AG04450 (cell line): Measurements from ENCODE around the gene CHMP5. TPM values are rescaled to one million over a fixed set of nuclear protein-coding genes. Genes with fewer than 3 reads are reported as not detected.

Experiments
- CTCF ChIA-PET: fragments of 300-600, 350-600 bp; formaldehyde crosslinking; extraction: SDS; loops from one replicate; lab custom pipeline; 2022; ENCODE audit warnings: antibody characterized with exemption, inconsistent platforms; lab: Charles Lee
- POLR2A ChIA-PET: fragments of 350-600 bp; formaldehyde crosslinking; extraction: SDS; loops from one replicate; lab custom pipeline; 2021; ENCODE audit warnings: antibody characterized with exemption, inconsistent platforms; lab: Yijun Ruan, JAX
- DNase-seq: peaks from one replicate; pipeline ENCODE4 v3.0.0-alpha.2; 2011; ENCODE audit warnings: low read depth, low spot score
- H3K27ac ChIP-seq: one replicate; pipeline ENCODE4 v1.5.1; 2012; ENCODE audit warnings: low read depth, low read length, control low read depth
- H3K27me3 ChIP-seq: one replicate; pipeline ENCODE4 v1.6.0; 2012; ENCODE audit warnings: low read length; ENCODE audit not compliant: control insufficient read depth, insufficient read depth
- H3K4me3 ChIP-seq: 2 replicates; pipeline ENCODE4 v1.5.1; 2011; ENCODE audit warnings: mild to moderate bottlenecking, low read depth, low read length, control low read depth
- H3K9me3 ChIP-seq: 2 replicates; pipeline ENCODE4 v1.5.1; 2012; ENCODE audit warnings: low read length; ENCODE audit not compliant: control insufficient read depth, insufficient read depth
- polyA plus RNA-seq: library from polyadenylated mRNA; depleted of rRNA; stranded (reverse); fragments of >200 nt; gene quantifications from 2 replicates; pipeline ENCODE4 v1.2.3, GENCODE V29; 2011
- TF ChIP-seq, protein P1 (sequence below): IDR thresholded peaks from 2 replicates; pipeline ENCODE4 v1.5.1; 2011; ENCODE audit warnings: low read depth, low read length, control low read depth, inconsistent platforms

Gene CHMP5
- polyA plus RNA-seq, 1 experiment: 144 TPM

DNA sequence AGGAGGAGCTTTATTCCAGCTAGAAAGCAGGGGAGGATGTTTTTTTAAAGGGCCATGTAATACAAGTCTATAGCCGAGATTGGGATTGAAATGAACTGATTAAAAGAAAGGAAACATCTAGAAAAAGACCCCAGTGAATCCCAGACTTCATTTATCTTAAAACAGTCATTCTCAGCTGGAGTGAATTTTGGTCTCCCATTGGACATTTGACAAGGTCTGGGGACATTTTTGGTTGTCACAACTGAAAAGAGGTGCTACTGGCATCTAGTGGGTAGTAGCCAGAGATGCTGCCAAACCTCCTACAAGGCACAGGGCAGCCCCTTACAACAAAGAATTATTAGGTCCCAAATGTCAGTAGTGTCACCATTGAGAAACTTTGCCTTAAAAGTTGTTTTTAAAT, 41.2 kb upstream of the CHMP5 start:
- Histone ChIP-seq H3K4me3 (no peak overlapping the region), H3K9me3 (no peaks in the 10 kb centered on the region), H3K27ac (no peak overlapping the region), H3K27me3 (no peaks in the 10 kb centered on the region)
- ChIA-PET CTCF (interaction anchor here (0.7 to 1.1 kb wide), 6 partner anchors 10 to 645 kb away, joined by 3 to 5 read pairs (median 3); no protein-coding TSS in a partner anchor), POLR2A (interaction anchor here (0.7 kb wide), 1 partner anchor 62 kb away, joined by 8 read pairs; no protein-coding TSS in a partner anchor)
- no peak for DNase-seq
- TF ChIP-seq, protein P1, sequence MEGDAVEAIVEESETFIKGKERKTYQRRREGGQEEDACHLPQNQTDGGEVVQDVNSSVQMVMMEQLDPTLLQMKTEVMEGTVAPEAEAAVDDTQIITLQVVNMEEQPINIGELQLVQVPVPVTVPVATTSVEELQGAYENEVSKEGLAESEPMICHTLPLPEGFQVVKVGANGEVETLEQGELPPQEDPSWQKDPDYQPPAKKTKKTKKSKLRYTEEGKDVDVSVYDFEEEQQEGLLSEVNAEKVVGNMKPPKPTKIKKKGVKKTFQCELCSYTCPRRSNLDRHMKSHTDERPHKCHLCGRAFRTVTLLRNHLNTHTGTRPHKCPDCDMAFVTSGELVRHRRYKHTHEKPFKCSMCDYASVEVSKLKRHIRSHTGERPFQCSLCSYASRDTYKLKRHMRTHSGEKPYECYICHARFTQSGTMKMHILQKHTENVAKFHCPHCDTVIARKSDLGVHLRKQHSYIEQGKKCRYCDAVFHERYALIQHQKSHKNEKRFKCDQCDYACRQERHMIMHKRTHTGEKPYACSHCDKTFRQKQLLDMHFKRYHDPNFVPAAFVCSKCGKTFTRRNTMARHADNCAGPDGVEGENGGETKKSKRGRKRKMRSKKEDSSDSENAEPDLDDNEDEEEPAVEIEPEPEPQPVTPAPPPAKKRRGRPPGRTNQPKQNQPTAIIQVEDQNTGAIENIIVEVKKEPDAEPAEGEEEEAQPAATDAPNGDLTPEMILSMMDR: 0 out of 2 replicates have a peak, but pooled peaks have one; percentile 2

DNA sequence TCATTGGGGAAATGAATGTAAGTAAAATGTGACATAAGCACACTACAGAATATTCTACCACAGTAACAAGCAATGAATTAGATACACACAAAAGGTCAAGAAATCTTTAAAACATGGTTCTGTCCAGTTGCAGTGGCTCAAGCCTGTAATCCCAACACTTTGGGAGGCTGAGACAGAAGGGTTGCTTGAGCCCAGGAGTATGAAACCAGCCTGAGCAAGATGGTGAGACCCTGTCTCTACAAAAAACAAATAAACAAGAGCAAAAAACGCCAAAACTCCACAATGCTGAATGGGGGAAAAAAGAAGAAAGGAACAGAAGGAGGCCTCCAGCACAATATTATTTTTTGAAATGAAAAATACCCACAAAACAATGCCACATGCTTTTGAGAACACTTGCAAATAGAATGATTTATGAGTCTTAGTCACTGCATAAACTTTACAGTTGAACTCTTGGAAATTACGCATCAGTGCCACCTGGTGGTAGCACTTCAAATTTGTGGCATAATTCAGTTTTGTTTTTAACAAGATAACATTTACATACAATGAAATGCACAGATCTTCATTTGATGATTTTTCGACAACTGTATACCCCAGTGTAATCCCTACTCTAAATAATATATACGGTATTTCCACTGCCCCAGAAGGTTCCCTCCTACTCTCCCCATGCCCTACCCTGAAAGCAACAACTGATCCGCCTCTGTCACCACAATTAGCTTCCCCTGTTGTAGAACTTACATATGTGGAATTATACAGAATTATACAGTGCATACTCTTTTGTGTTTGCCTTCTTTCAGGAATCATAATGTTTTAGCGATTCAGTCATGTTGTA, 39.3 kb upstream of the CHMP5 start:
- Histone ChIP-seq H3K27me3 (no peaks in the 10 kb centered on the region), H3K27ac (no peak overlapping the region), H3K9me3 (no peaks in the 10 kb centered on the region), H3K4me3 (no peak overlapping the region)
- TF ChIP-seq, protein P1: peak; percentile 65
- CTCF ChIA-PET: interaction anchor here (0.5 to 2.6 kb wide), 29 partner anchors 11 to 181 kb away, joined by 3 to 52 read pairs (median 4); partner anchors contain the start of genes B4GALT1 and SMU1
- peak; percentile 64 for DNase-seq
- POLR2A ChIA-PET: interaction anchor here (0.8 to 1.5 kb wide), 6 partner anchors 38 to 201 kb away, joined by 3 to 7 read pairs (median 3); partner anchors contain the start of genes BAG1, CHMP5, DNAJA1 and SMU1

DNA sequence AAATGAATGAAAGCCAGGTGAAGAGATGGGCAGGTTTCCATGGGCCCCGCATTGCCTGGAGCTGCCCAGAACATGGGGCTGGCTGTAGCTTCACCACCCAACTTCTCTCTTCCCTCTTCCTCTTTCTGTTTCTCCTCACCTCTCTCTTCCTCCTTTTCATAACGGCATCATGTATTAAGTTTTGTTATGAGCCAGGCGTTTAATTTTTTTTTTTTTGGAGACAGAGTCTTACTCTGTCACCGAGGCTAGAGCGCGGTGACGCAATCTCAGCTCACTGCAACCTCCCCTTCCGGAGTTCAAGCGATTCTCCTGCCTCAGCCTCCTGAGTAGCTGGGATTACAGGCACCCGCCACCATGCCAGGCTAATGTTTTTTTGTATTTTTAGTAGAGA, 37.8 kb upstream of the CHMP5 start:
- no peak overlapping the region for H3K27ac ChIP-seq
- no peak for DNase-seq
- H3K9me3 ChIP-seq: no peaks in the 10 kb centered on the region
- ChIA-PET POLR2A (interaction anchor here (0.6 to 1.5 kb wide), 4 partner anchors 66 to 202 kb away, joined by 3 to 9 read pairs (median 4); partner anchors contain the start of gene DNAJA1), CTCF (interaction anchor here (1.0 to 2.6 kb wide), 12 partner anchors 9 to 183 kb away, joined by 3 to 52 read pairs (median 8); partner anchors contain the start of gene B4GALT1)
- TF ChIP-seq, protein P1: no peak
- no peak overlapping the region for H3K4me3 ChIP-seq
- no peaks in the 10 kb centered on the region for H3K27me3 ChIP-seq

DNA sequence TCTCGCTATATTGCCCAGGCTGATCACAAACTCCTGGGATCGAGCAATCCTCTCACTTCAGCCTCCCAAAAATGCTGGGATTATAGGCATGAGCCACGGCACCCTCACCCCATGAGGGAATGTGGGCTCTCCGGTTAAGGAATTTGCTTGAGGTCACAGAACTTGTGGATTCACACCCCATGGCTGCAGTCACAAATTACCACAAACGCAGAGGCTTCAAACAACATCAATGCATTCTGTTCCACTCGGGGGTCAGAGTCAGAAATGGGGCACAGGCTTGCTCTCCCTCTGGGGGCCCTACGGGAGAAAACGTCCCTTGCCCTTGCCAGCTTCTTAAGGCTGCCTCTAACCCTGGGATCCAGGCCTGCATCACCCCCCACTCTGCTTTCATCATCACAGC, 37.1 kb upstream of the CHMP5 start:
- POLR2A ChIA-PET: interaction anchor here (0.6 kb wide), 2 partner anchors 88 to 99 kb away, joined by 3 to 9 read pairs; no protein-coding TSS in a partner anchor
- H3K27ac ChIP-seq: no peak overlapping the region
- CTCF ChIA-PET: interaction anchor here (0.6 to 2.6 kb wide), 3 partner anchors 26 to 148 kb away, joined by 3 to 52 read pairs (median 7); no protein-coding TSS in a partner anchor
- no peaks in the 10 kb centered on the region for H3K27me3 ChIP-seq
- DNase-seq: no peak
- no peaks in the 10 kb centered on the region for H3K9me3 ChIP-seq
- H3K4me3 ChIP-seq: no peak overlapping the region
- TF ChIP-seq, protein P1: no peak

DNA sequence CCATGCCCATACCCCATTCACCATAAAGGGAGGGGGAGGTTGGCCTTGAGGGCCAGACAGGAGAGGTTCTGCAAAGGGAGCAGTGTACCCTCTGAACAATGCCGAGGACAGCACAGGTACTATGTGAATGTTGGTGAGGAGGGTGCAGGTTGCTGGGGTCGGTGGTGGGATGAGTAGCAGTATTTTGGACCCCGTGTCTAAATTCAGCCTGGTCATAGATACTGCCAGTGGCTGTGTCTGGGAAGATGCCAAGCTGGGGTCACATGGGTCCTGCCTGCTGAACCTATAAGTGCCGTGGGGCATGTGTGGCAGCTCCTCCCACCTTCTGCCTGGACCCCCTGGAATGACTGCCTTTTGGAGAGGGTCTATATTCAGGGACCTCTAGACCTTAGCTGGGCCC, 36.2 kb upstream of the CHMP5 start:
- no peak overlapping the region for H3K4me3 ChIP-seq
- TF ChIP-seq, protein P1: no peak
- no peaks in the 10 kb centered on the region for H3K9me3 ChIP-seq
- no peak overlapping the region for H3K27ac ChIP-seq
- POLR2A ChIA-PET: no interaction called here
- H3K27me3 ChIP-seq: no peaks in the 10 kb centered on the region
- CTCF ChIA-PET: interaction anchor here (0.6 kb wide), 1 partner anchor 25 kb away, joined by 3 read pairs; no protein-coding TSS in a partner anchor
- no peak for DNase-seq
